HG02938 (cell line): Measurements from ENCODE around the gene COMMD9.

ENCODE experiments used
- ATAC-seq: cut with Tn5 transposase; IDR thresholded peaks from one replicate; pipeline ENCODE4 v1.9.1; 2021; ENCODE audit warnings: mild to moderate bottlenecking, moderate library complexity; ENCODE audit not compliant: unreplicated experiment

COMMD9 gene

DNA sequence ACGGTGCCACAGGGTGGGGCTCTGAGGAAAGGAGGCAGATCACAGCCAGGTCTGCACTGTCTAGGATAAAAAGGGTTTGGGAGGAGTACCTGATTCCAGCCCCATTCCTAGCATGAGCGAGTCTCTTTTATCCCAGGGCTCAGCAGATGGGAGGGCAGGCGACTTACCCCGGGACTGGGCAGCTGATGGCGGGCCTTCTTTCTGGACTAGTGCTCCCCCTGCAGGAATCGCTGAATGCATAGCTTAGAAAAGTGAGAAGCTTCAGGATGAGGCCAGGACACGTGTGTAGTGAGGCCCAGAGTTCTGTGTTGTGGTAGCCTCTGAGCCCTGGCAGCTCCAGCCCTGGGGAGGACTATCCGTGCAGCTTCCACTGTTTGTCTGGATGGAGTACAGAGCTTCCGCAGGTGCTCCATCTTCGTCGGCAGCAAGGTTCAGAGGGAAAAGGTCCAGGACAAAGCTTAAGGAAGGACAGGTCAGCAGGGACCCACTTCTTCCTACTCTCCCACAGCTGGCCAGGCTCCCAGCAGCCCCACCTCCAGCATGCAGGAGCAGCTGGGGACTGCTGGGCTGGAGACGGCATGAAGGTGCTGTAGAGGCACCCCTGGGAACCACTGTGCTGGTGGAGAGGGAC, 30.4 kb downstream of the COMMD9 start:
- no peak for ATAC-seq

DNA sequence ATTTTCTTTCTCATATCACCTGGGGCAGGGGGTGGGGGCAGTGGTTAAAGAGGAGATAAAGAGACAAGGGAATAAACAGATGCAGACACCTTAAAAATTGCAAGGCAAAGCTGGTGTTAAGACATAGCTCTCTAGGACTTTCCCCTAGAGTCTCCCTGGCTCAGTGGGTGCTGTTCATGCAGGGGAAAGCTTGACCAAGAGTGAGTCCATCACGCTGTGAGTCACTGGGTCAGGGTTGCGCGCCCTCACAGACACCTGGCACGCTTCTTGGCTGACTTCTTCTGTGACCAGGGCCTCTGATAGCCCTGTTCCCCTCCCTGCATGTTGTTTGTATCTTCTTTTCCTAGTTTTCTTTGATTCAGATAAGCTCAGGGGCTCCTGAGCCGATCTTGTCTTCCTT, 31.9 kb downstream of the COMMD9 start:
- ATAC-seq, result no peak

DNA sequence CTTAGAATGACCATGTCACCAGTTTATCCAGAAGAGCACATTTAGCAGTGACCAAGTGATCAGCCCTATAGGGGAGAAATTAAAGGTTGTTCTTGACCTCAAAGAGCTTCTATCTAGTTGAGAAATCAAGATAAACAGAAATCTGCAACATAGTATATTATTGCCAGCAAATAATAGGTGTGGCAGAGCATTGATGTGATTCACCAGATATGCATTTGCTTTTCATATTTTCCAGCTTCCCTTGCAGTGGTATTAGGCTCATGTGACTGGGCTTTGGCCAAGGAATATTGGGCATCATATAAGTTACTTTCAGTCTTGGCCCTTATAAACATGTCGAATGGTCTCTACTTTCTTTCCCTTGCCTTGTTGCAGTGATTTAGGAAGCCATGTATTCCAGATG, 34.5 kb downstream of the COMMD9 start:
- no peak for ATAC-seq

DNA sequence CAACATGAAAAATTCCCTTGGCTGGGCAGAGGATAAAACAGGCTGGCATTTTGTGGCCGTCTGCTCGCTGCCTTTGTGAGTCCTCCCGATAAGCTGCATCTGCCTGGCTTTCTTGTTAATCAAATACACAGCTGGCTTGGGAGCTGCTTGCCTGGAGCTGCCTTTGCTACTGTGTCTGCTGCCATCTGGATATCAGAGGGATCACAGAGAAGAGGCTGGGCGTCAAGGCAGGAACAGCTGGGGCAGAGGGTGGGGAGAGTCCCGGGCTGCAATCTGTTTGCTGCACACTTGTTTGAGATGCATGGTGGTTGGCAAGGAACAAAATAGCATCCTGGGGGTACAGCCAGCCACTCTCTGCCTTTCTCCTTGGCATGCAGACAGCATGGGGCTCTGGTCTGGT, 36.0 kb downstream of the COMMD9 start:
- ATAC-seq, result no peak

DNA sequence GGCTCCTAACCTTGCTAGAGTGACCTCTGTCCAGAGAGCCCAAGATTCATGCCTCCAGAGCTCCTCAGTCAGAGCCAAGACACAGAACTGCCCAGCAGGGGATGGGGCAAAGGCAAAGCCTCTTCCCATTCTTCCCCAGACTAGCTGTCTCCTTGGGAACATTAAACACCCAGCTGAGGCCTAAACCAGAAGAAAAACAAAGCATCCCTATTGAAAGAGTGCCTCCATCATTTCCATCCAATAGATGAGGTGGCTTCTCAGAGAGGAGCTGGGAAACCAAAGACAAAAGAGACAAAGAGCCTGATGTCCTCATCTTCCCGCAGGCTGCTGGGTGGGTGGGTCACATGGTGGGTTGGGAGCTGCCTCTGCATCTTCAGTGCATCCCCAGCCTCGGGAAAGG, 37.4 kb downstream of the COMMD9 start:
- no peak for ATAC-seq

DNA sequence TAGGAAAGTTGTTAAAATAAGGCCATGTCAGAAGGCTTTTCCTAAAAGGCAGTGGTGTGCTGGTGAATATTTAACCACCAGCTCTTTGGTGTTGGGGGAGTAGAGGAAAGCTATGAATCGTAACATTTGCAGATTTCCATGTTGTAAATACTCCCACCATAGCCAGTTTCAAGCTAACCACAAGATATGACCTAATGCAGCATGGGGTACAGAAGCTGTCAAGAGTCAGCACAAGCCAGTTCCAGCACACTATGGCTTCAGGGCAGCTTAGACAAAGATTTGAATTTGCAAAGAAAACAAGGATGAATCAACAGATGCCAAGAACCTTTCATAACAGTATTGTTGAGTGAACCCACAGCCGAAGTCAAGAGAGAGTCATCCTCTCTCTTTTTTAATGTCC, 40.0 kb downstream of the COMMD9 start:
- no peak for ATAC-seq

DNA sequence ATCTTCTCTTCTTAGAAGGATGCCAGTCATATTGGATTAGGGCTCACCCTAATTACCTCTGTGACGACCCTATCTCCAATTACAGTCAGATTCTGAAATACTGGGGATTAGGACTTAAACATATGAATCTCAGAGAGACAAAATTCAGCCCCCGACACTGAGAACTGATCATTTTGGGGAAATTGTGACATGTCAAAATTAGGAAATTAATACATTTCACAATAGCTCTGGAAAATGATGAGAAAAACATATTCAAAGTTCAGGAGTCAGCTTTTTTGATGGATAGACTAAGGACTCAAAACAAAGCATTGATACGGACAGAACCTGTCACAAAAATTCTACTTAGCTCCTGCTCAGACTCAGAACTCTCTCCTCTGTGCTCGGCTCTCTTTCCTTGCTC, 40.8 kb downstream of the COMMD9 start:
- no peak for ATAC-seq

DNA sequence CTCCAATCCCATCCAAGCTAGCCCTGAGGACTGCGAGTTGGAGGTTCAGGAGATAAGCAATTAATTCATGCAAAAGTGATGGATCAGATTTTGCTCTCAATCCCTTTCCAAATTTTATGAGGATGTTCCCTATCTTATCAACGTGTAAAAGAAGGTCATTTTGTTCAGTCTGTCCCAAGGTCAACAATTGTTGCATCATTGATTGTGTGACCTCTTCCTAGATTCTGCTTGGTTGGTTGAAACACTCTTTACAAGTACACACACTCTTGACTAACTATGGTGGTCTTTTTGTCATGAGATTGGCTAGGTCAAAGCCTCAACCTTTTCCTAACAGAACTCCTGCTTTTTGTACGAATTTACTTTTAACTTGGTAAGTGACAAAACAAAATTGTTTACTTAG, 41.7 kb downstream of the COMMD9 start:
- ATAC-seq, result no peak

DNA sequence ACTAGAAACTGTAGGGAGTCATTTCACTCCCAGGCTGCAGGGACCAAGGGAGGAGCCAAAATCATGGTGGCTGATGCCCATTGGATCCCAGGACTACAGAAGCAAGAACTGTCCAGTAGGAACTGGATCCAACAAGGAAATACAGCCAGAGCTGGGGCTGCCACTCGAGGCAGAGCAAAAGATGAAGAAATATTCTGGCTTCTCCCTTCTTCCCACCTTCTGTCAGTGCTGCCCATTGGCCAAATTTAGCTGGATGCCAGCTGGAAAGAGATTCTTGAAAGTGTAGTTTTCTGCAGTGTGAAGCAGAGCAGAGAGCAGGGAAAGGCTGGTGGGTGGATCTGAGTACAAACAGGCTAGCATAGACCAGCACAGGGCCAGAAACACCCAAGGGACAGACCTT, 45.6 kb downstream of the COMMD9 start:
- no peak for ATAC-seq

DNA sequence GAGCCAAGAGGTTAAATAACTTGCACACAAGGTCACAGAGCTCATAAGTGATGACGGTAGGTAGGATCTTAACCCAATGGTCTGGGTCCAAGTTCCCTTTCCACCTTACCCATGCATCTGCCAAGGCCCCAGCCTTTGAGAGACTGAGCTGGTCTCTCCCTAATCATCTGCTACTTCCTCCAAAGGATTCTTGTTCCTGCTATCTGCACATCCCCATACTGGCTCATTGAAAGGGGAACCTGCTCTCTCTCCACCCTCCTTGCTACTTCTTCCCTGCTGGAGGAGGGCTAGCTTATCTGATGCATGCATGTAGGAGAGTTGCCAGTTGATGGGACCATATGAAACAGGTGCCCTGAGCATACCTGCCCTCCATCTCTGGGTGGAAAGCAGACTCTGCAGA, 47.7 kb downstream of the COMMD9 start:
- ATAC-seq, result no peak

DNA sequence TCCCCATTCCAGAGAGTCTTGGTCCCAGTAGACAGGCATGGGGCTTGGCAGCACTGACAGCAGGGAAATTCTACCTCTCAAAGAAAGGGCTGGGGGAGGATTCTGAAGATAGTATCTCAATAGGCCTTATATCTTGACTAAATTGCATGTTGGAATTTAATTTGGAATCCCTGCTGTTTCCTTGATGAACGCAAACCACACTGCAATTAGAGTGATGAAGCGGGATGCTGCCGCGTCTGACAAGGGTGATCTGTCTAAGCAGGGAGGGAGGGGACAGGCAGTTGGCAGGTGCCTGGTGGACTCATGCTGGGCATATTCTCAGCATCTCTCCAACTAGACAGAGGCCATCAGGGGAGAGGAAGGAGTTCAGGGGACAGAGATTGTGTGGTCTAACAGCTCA, 48.4 kb downstream of the COMMD9 start:
- ATAC-seq, result no peak

DNA sequence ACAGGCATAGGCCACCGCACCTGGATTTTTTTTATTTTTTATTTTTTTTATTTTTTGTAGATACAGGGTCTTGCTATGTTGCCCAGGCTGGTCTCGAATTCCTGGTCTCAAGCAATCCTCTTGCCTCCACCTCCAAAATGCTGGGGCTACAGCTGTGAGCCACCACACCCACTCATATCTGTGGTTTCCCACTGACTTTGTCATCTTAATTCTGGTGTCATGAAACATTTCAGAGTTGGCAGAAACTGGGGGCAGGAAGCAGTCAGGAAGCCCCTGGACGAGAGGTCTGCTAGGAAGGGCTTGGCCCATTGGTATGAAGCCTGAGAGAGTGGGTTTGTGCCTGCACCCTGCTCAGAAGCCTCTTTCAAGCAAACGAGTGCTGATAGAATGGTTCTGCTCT, 49.1 kb downstream of the COMMD9 start:
- ATAC-seq, result no peak

DNA sequence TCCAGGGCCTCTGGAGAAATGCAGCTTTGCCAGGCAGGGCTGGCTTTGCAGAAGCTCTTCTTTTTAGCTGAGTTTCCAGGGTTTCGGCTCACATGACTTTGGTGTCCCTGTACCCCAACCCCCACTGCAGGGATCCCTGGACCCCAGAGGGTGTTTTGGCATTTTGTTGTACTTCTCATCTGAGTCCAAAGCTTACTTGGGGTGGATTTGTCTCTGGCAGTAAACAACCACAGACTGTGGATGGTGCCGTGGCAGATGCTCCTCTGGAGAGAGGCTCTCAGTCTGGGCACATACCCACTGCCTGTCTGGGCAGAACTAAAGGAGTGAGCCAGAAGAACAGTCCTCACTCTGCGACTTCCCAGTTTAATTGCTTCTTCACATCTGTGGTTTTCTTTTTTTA, 49.6 kb downstream of the COMMD9 start:
- no peak for ATAC-seq

DNA sequence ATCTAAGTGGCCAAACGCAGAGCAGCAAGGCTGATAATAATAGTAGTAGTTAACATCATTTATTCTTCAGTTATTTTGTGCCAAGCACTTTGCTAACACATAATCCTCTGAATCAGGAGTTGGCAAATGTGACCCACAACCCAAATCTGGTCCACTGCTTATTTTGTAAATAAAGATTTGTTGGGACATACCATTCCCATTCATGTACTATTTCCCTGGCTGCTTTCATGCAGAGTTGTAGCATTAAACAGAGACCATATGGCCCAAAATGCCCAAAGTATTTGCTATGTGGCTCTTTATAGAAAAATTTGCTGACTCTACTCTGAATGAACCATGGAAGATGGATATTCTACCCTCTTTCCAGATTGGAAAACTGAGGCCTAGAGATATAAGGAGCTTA, 50.3 kb downstream of the COMMD9 start:
- no peak for ATAC-seq

DNA sequence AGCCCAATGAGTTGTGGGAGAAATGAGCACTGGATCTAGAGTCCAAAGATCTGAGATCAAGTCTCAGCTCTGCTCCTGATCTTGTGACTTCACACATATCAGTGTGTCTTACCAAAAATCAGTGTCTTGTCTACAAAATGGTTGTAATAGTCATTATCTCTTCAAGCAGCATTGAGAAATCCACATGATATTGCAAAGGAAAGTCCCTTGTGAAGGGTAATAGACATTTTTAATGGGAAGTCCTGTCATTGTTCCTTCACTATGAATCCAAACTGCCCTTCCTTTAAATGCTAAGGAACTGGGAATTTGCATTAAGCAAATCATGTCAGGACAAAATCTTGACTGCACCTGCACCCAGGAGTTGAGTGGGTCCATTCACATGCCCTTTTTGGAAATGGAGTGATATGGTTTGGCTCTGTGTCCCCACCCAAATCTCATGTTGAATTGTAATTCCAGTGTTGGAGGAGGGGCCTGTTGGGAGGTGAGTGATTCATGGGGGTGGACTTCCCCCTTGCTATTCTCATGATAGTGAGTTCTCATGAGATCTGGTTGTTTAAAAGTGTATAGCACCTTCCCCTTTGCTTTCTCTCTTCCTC, 51.1 kb downstream of the COMMD9 start:
- no peak for ATAC-seq

DNA sequence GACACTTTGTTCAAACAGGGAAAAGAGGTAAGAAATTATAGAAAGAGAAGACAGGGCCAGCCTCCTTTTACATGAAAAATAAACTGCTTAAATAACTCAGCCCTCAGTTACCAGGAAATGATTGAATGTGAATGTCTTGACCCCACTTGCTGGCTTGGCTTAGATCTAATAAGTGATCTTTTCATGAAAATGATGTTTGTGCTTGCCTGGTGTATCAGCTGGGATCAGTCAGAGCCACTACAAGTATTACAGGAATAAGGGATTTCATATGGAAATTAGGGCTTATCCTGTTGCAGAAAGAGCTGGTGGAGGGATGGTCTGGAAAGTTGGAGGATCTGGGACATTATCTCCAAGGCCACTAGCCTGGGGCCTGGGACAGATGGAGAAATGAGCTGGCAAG, 51.8 kb downstream of the COMMD9 start:
- ATAC-seq, result no peak

DNA sequence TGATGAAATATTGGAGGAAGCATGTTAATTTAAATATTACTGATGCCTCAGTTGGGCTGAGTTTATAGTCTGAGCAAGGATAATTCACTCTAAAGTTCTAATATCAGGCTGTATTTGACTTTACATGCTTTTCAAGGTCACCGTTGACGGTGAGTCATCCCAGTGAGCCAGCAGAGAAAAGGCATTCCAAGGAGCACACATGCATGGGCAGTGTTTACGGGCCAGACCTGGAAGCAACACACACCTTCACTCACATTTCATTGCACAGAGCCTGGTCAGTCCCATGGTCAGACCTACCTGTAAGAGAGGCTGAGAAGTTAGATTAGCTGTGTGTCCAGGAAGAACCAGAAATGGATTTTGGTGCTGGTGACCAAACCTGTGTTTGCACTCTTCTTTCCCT, 53.5 kb downstream of the COMMD9 start:
- no peak for ATAC-seq

DNA sequence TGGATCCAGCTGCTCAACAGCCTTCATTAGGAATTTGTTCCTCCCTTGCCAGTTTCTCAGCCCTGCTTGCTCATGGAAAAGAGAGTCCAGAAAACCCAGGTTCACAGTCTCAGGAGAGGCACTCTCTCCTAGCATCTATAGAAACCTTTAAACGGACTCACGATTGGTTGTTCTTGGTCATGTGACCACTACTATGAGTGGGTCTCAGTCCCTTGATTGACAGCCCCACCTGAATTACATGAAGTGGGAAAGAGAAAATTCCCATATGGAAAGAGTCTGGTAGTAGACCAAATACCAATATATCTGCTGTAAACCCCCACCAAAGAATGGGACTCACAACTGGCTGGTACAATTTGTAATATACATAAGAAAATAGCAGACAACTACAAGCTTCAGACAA, 54.4 kb downstream of the COMMD9 start:
- no peak for ATAC-seq

DNA sequence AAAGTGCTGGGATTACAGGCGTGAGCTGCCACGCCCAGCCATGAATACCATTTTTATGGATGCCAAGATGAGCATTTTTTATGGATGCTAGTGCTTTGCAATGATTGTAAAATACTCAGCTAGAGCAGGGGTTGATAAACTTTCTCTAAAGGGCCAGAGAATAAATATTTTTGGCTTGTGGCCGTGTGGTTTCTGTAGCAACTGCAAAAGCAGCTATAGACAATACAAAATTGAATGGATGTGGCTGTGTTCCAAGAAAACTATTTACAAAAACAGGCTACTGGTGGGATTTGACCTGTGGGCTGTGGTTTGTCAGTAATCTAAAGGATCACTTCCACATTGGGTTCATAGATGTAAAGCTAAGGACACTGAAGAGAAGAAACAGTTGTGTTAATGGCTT, 56.0 kb downstream of the COMMD9 start:
- ATAC-seq, result no peak

DNA sequence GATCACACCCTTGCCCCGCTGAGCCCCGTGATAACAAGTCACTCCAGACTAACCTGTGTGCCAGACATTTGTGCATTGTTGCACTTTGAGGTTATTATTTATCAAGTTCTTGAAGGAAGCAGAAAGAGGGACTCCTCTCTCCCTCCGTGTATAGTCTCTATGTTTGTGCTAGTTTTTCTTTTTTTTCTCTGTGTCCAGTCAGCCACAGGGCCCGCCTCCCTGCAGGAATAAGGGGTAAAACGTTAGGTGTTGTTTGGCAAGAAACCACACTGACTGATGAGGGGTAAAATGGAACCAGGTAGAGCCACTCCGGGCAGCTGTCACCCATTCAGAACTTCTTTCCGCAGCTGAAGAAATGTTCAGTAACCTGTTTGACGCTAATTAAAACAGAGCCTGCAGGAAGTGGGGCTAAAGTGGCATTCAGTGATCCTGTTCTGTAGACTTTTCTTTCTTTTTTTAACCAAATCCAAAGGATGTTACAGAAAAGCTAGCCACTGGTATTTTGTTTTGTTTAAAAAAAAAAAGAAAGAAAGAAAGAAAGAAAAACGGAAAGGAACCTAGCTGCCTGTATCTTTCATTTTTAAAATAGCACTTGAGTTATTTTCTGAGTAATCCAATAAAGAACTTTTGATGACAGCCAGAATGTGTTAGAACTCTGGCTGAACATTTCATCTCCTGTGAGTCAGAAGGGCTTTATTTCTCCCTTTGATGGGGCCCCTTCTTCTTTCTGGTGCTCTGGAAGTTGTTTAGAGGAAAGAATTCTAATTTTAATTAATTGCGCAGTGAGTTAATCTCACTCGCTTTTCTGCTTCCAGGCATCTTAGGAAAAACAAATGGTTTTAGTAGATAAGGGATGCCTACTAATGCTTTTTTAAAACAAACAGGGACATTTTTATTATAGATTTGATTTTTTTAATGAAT, 58.2 kb downstream of the COMMD9 start:
- ATAC-seq, result no peak

DNA sequence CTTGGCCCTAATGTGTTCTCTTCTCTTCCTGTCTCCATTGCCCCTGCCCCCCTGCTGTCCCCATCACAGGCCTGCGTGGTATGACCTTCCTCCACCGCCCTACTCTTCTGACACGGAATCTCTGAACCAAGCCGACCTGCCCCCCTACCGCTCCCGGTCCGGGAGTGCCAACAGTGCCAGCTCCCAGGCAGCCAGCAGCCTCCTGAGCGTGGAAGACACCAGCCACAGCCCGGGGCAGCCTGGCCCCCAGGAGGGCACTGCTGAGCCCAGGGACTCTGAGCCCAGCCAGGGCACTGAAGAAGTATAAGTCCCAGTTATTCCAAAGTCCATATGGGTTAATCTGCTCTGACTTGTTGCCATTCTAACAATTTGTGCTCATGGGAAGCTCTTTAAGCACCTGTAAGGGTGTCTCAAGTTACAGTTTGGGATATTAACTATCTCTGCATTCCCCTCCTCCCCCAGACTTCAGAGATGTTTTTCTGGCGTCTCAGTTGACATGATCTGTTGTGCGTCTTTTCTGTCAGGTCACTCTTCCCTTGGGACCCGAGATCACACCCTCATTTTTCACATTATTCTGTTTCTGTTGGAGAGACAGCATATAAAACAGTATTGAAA, 60.0 kb downstream of the COMMD9 start:
- no peak for ATAC-seq

DNA sequence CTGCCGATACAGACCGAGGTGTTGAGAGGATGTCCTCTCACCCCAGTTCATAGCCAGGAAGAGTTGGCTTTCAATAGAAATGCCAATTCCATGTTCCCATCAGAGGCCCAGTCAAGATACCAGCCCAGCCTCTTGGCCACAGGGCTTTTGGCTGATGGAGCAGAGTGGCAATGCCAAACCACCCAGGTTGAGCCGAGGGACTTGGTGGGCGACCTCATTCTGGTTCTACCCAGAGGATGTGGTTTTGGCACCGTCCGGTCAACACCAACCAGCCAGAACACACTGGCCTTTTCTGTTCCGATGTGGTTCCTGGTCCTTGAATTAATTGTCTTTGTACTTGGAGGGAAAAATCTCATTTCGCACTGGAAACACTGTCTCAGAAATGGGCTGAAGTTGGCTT, 60.5 kb downstream of the COMMD9 start:
- no peak for ATAC-seq
